DMS153 (cell line): ENCODE data around the gene TTLL3.
"Not testable (repeated sequence)": the region's sequence is repeated elsewhere in the genome, so short reads cannot be mapped to it uniquely, and the experiment has no call there.

Experiments used
- DNase-seq: peaks from one replicate; lab custom pipeline; 2025; lab: John Stamatoyannopoulos, UW

TTLL3 gene

DNA sequence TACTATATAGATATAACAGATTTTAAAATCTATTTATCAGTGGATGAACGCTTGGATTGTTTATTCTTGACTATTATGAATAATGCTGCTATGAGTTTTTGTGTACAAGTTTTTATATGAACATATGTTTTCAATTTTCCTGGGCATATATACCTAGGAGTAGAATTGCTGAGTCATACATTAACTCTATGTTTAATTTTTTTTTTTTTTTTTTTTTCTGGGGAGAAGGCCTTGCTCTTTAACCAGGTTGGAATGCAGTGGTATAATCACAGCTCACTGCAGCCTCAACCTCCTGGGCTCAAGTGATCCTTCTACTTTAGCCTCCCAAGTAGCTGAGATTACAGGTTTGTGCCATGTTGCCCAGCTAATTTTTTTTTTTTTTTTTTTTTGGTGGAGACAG lies 60.9 kb downstream of the TTLL3 start:
- DNase-seq = no peak

DNA sequence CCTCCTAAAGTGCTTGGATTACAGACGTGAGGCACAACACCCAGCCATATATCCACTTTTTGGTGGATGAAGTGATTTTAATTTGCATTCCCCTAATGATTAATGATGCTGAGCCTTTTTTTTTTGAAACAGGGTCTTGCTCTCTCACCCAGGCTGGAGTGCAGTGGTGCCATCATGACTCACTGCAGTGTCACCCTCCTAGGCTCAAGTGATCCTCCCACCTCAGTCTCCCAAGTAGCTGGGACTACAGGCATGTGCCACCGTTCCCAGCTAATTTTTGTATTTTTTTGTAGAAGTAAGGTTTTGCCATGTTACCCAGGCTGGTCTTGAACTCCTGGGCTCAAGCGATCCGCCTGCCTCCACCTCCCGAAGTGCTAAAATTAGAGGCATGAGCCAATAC lies 62.0 kb downstream of the TTLL3 start:
- not testable (repeated sequence) for DNase-seq

DNA sequence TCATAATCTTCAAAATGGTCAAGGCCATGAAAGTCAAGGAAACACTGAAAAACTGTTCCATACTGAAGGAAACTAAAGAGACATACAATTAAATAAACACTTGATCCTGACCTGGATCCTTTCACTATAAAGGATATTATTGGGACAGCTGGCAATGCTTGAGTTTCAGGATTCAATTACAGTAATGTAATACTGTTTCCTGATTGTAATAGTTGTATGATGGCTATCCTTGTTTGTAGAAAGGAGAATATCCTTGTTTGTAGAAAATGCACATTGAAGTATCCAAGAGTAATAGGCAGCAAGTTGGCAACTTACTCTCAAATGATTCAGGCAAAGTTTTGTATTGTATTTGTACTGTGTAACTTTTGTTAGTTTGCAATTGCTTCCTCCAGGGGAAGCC lies 65.4 kb downstream of the TTLL3 start:
- peak; percentile 52 for DNase-seq

DNA sequence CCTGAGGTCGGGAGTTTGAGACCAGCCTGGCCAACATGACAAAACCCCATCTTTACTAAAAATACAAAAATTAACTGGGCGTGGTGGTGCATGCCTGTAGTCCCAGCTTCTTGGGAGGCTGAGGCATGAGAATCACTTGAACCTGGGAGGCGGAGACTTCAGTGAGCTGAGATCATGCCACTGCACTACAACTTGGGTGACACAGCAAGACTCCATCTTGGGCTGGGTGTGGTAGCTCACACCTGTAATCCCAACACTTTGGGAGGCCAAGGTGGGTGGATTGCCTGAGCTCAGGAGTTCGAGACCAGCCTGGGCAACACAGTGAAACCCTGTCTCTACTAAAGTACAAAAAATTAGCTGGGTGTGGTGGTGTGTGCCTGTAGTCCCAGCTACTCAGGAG lies 66.2 kb downstream of the TTLL3 start:
- DNase-seq = not testable (repeated sequence)

DNA sequence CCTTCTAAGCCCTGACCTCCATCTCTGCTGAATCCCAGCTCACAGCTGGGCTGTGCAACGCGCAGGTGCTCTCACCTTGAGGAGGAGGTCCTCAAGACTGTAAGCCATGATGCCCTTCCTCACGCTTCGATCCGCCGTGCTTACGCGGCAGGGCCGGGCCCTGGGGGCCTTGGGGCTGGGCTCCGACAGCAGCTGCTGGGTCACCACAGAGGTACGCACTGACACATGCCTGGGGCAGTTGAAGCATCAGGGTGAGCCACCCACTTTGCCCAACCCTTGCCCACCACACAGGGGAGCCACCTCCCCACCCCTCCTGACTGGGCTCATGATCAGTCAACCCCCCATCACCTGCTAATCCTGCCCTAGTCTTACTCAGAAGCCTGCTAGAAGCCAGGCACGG lies 66.9 kb downstream of the TTLL3 start:
- DNase-seq = no peak

DNA sequence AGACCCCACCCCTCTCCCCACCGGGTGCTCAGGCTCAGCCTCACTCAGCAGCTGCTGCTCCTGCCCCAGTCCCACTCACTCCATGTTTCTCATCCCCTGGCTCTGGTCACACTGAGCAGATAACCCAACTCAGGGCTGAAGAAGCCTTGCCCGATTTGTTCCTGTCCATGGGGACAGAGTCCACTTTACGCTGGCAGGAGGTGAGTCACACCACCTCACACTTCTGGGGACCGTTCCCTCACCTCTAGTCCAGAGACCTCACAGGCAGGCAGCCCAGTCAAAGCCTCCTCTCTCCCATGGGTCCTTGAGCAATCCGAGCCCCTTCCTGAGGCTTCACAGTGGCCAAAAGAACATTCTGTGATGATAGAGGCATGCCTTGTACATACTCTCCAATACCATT lies 68.6 kb downstream of the TTLL3 start:
- no peak for DNase-seq

DNA sequence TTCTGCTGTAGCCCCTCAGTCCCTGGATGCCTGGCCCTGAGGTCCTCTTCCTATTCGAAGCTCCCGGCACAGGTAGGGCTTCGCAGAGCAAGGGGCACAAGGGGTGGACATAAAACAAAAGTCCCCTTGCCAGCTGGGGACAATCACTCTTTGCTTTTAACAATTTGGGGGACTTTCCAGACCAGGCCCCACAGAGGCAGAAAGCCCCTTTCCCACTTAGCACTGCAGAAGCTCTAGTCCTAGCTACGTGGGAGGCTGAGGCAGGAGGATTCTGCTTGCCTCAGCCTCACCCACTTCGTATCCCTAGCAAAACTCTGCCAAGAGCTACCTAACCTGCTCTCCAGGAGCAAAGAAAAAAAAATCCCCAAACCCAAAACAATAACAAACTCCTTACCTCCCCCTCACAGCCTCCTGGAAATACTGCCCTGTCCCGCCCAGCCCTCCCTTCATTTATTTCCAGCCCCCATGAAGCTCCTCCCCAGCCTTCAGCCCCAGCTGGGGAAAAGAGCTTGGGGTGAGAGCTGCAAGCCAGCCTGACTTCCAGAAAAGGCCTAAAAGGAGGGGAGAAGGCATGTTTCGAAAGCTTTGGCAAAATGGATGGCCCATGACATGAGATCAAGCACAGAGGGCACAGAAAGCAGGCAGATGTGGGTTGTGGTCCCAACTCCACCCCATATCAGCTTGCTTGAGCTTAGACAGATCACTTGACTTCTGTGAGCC lies 69.9 kb downstream of the TTLL3 start, which contains the start of gene CIDEC:
Gene CIDEC (minus strand): TSS at position 424 of the 720 bp plus-strand sequence. CDS start 1,767 bp downstream, outside the sequence.
- no peak for DNase-seq

DNA sequence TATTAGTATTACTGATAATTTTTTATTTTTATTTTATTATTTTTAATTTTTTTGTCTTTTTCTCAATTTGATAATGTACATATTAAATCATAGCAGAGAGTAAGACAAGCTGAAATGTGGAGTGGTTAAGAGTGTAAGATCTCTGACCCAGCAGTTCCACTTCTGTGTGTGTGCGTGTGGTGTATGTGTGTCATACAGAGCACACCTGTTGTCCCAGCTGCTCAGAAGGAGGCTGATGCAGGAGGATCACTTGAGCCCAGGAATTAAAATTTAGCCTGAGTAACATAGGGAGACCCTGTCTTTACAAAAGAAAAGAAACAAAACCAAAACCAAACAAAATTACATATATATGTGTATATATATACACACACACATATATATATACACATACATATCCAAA lies 71.4 kb downstream of the TTLL3 start:
- no peak for DNase-seq

DNA sequence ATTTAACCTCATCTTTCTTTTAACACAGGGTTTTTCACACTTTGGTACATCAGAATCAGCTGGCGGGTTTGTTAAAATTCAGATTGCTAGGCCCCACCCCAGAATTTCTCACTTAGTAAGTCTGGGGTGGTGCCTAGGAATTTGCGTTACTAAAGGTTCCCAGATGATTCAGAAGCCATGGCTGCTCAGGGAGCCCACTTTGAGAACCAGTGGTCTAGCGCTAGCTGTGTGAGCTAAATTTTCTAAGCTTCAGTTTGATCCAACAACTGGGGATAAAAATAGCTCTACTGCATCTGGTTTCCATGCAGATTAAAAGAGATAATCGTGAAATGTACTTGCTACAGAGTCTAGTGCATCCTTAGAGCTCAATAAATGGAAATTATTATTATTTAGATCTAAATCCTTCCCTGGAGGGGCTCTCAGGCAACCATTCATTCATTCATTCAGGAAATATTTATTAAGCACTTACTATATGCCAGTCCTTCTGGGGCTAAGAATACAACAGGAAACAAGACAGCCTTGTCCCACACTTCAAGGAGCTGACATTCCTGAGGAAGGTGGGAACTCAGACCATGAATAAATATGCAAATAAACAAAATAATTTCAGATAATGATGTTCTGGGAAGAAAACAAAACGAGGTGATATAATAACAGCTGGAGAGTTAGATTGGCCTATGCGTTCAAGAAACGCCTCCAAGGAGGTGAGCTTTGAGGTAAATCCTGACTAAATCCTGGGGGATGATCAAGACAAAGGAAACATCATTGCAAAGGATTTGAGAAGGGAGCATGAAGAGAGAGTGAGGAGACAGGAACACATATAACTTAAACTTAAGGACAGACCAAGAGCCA lies 73.9 kb downstream of the TTLL3 start:
- DNase-seq = no peak

DNA sequence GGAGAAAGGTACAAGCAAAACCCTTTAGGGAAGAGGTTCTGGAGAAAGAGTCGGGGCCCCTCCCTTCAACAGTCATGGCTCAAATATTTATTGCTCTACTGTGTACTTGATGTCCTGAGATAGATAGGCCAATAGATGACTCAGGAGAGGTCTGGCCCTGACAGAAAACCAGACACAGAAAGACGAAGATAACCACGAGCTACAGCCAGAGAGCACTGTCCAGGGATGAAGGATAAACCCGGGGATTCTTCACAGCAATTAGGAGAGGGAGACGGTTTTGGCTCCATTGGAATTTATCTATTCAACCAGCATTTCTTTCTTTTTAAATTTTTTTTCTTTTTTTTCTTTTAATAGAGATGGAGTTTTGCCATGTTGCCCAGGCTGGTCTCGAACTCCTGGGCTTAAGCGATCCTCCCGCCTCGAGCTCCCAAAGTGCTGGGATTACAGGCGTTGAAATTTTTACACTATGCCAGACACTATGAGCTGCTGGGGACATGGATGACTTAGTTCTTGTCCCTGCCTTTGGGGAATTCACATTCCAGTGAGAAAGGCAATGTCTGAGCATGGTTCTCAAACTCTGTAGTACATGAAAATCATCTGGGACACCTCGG lies 74.6 kb downstream of the TTLL3 start:
- DNase-seq = no peak
